Pancreas (tissue), 10 donors: ENCODE data around the gene GFI1. TPM values are rescaled to one million over a fixed set of nuclear protein-coding genes. Genes with fewer than 3 reads are reported as not detected.

ENCODE experiments used
- ATAC-seq, 4 donors: fragments of 200-7000 bp; cut with Tn5 transposase; one replicate each; pipeline versions ENCODE4 v1.8.0 to v1.9.1; 2020; ENCODE audit warnings: mild to moderate bottlenecking in 4 of 4, moderate library complexity in 4 of 4
- DNase-seq, 6 donors: peaks; one replicate each; pipeline ENCODE4 v3.0.0-alpha.2; 2020
- FAIRE-seq: peaks from 2 replicates; lab custom pipeline; 2012; peaks lifted over from hg19 to GRCh38; lab: Jason Lieb, UNC
- H3K27ac ChIP-seq, 4 donors: fragments of 200-600 bp; sonication (generic); 1 replicate in 3 of 4; 2 replicates in 1 of 4; pipeline versions ENCODE4 v1.5.0 to v1.8.0; 2020
- H3K27me3 ChIP-seq, 4 donors: fragments of 200-600 bp; one replicate each; pipeline ENCODE4 v1.8.0; 2021
- H3K36me3 ChIP-seq, 3 donors: fragments of 200-600 bp; sonication (generic) in 1 of 3; one replicate each; pipeline versions ENCODE4 v1.5.0 to v1.8.0; 2020 to 2021
- H3K4me1 ChIP-seq, 3 donors: fragments of 200-600 bp; one replicate each; pipeline ENCODE4 v1.8.0; 2021
- H3K4me3 ChIP-seq, 4 donors: fragments of 200-600 bp; sonication (generic) in 2 of 4; one replicate each; pipeline versions ENCODE4 v1.5.0 to v1.8.0; 2020 to 2021
- H3K9me3 ChIP-seq, 4 donors: fragments of 200-600 bp; one replicate each; pipeline ENCODE4 v1.8.0; 2021
- WGBS, 2 donors: extraction: QIAGEN DNeasy Blood & Tissue Kit; methylation state at CpG; one replicate each; pipeline ENCODE4 v1.1.7; 2013; 5-methylcytosine and 5-hydroxymethylcytosine counted together
- intact Hi-C, 3 donors: fragments of 100-400 bp; cut with DNase I; formaldehyde crosslinking; loops; one replicate each; pipeline versions ENCODE4 v1.11.1 to v1.14.2; 2022
- polyA plus RNA-seq, 2 donors: library from polyadenylated mRNA; stranded (reverse); fragments of 200-250 nt; gene quantifications; one replicate each; pipeline ENCODE4 v1.2.3, GENCODE V29; 2013
- total RNA-seq, 6 donors: library from RNA; stranded (reverse); fragmentation: NEBNext Ultra II Directional in 4 of 6; extraction: Animal tissue kit (Norgen Biotek cat#: 25700) in 4 of 6; gene quantifications; one replicate each; pipeline versions ENCODE4 v1.2.1 to v1.2.4, GENCODE V29; 2021 to 2023
- TF ChIP-seq, protein P1 (sequence below), 4 donors: fragments of 200-600 bp; sonication (generic) in 3 of 4; IDR thresholded peaks; one replicate each; pipeline versions ENCODE4 v1.5.0 to v1.8.0; 2021; ENCODE audit warnings: antibody characterized with exemption in 4 of 4
- donor health status: healthy with polysubstance abuse.
- donor health status: DM: no; HTN: no; CAD: no; lungs with moderate emphysema.
- donor health status: DM: no; HTN: no; CAD: no.
- donor health status: control.
- donor health status: control.
- donor health status: Bipolar disorder and iron deficiency.
- donor health status: DM: yes; HTN: yes; CAD: no.
- donor health status: DM: no; HTN: no; CAD: no.
- donor health status: DM: no; HTN: no; CAD: no.
- donor health status: DM: yes; HTN: yes; CAD: no.

GFI1 gene
- total and polyA plus RNA-seq, 8 donors: 5.2 to 7.4 (median 6.0) TPM

DNA sequence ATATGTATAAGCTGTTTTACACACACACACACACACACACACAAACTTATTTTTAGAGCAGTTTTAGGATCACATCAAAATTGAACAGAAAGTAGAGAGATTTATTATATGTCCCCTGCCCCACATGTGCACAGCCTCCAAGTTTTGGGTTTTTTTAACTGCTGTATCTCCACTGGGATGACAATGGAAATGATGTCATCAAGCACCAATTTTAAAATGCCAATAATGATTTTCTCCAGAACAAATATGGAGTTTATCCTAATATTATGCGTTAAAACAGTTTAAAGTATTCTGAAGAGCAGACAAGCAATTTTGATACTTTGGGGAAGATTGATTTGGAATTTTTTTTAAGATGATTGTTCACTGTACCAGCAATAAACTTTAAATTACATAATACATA, 56.7 kb downstream of the GFI1 start:
- Histone ChIP-seq H3K36me3 (no peaks in the 10 kb centered on the region), H3K27me3 (no peaks in the 10 kb centered on the region), H3K4me3 (no peak overlapping the region), H3K4me1 (no peaks in the 10 kb centered on the region), H3K27ac (no peak overlapping the region), H3K9me3 (no peaks in the 10 kb centered on the region)
- no peak for DNase-seq
- 67 to 76% methylated on average over 1 of the region's 1 CpG for WGBS, 2 donors
- no peak for ATAC-seq
- TF ChIP-seq, protein P1, sequence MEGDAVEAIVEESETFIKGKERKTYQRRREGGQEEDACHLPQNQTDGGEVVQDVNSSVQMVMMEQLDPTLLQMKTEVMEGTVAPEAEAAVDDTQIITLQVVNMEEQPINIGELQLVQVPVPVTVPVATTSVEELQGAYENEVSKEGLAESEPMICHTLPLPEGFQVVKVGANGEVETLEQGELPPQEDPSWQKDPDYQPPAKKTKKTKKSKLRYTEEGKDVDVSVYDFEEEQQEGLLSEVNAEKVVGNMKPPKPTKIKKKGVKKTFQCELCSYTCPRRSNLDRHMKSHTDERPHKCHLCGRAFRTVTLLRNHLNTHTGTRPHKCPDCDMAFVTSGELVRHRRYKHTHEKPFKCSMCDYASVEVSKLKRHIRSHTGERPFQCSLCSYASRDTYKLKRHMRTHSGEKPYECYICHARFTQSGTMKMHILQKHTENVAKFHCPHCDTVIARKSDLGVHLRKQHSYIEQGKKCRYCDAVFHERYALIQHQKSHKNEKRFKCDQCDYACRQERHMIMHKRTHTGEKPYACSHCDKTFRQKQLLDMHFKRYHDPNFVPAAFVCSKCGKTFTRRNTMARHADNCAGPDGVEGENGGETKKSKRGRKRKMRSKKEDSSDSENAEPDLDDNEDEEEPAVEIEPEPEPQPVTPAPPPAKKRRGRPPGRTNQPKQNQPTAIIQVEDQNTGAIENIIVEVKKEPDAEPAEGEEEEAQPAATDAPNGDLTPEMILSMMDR (IDR thresholded peaks at IDR 0.05): no peak
- intact Hi-C loops: no loop called here
- FAIRE-seq: no peak

DNA sequence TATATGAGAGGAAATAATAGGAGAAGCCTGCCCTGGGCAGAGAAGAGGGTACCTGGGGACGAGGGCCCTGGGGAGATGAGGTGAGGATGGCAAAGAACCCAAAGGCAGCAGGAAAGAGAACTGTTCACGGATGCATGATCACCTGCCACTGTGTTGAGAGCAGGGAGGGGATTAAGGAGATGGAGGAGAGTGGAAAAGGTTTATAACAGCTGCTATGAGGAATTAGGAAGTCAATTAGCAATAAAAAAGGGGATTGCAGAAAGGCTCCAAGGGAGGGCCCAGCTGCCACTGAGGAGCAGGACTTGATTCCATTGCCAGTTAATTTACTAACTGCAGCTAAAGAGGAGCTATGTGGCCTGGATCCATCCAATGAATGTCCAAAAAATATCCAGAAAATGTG, 61.1 kb downstream of the GFI1 start:
- no peaks in the 10 kb centered on the region for H3K36me3 ChIP-seq
- FAIRE-seq (no peak), ATAC-seq (no peak), DNase-seq (no peak)
- no peak overlapping the region for H3K4me3 ChIP-seq
- TF ChIP-seq, protein P1 (IDR thresholded peaks at IDR 0.05): no peak
- no peaks in the 10 kb centered on the region for H3K9me3 ChIP-seq
- intact Hi-C loops: no loop called here
- WGBS, 2 donors: 73 to 74% methylated on average over 2 of the region's 2 CpGs
- no peaks in the 10 kb centered on the region for H3K27me3 ChIP-seq
- no peak overlapping the region for H3K27ac ChIP-seq
- no peaks in the 10 kb centered on the region for H3K4me1 ChIP-seq

Other genes starting within 250 kb of the GFI1 start
- 1 to 10 TPM; 1.7 to 3.6 (median 2.3) TPM for gene GLMN, start 187.9 kb downstream of the GFI1 start, total RNA-seq
- 10 to 100 TPM in 1 of 2 donors, 1 to 10 TPM in 1; 7.4 to 10.4 TPM for gene GLMN, start 187.9 kb downstream of the GFI1 start, polyA plus RNA-seq
- gene RPAP2, start 187.9 kb downstream of the GFI1 start, total RNA-seq: 10 to 100 TPM; 13.7 to 18.2 (median 16.8) TPM
- gene RPAP2, start 187.9 kb downstream of the GFI1 start, polyA plus RNA-seq: 1 to 10 TPM; 3.0 to 5.5 TPM